Breast epithelium (tissue), 4 donors: Measurements from ENCODE around the gene BTBD7. TPM values are rescaled to one million over a fixed set of nuclear protein-coding genes. Genes with fewer than 3 reads are reported as not detected.

Experiments used
- DNase-seq, 2 donors: peaks; one replicate each; pipeline ENCODE4 v3.0.0-alpha.2; 2019; ENCODE audit warnings: low spot score in 2 of 2
- H3K27ac ChIP-seq, 2 donors: fragments of 200-600 bp; sonication (generic) in 1 of 2; one replicate each; pipeline ENCODE4 v1.5.1; 2016 to 2019; ENCODE audit warnings: mild to moderate bottlenecking in 1 of 2
- H3K27me3 ChIP-seq, 2 donors: fragments of 200-600 bp; sonication (generic) in 1 of 2; one replicate each; pipeline versions ENCODE4 v1.5.1 to v1.6.0; 2017 to 2019; ENCODE audit warnings: control low read depth in 1 of 2, mild to moderate bottlenecking in 1 of 2
- H3K36me3 ChIP-seq: fragments of 200-600 bp; one replicate; pipeline ENCODE4 v1.5.1; 2019
- H3K4me1 ChIP-seq, 2 donors: fragments of 200-600 bp; sonication (generic); one replicate each; pipeline ENCODE4 v1.5.1; 2016 to 2019; ENCODE audit warnings: control low read depth in 1 of 2
- H3K4me3 ChIP-seq, 3 donors: fragments of 200-600 bp; sonication (generic); 1 replicate in 2 of 3; 2 replicates in 1 of 3; pipeline ENCODE4 v1.5.1; 2016 to 2019; ENCODE audit warnings: mild to moderate bottlenecking in 3 of 3, moderate library complexity in 2 of 3
- H3K9me3 ChIP-seq, 2 donors: fragments of 200-600 bp; sonication (generic) in 1 of 2; one replicate each; pipeline ENCODE4 v1.5.1; 2016 to 2019; ENCODE audit warnings: control low read depth in 1 of 2
- CTCF ChIP-seq, 3 donors: fragments of 450-650 bp; IDR thresholded peaks; one replicate each; pipeline ENCODE4 v1.5.1; 2016 to 2017; ENCODE audit warnings: antibody characterized with exemption in 3 of 3, mild to moderate bottlenecking in 3 of 3, moderate library complexity in 3 of 3
- POLR2A ChIP-seq: fragments of 450-650 bp; IDR thresholded peaks from one replicate; pipeline ENCODE4 v1.6.1; 2016; ENCODE audit warnings: antibody characterized with exemption, mild to moderate bottlenecking, moderate library complexity
- POLR2AphosphoS5 ChIP-seq, 3 donors: sonication (generic); formaldehyde crosslinking; IDR thresholded peaks; one replicate each; pipeline ENCODE4 v1.6.1; 2017; ENCODE audit warnings: antibody characterized with exemption in 3 of 3
- intact Hi-C: fragments of 100-400 bp; cut with DNase I; formaldehyde crosslinking; loops from one replicate; pipeline ENCODE4 v1.15.1; 2023; ENCODE audit warnings: low total_unique reads
- total RNA-seq, 3 donors: library from RNA; depleted of rRNA; stranded (reverse); fragments of >200 nt; gene quantifications; one replicate each; pipeline ENCODE4 v1.1.0, GENCODE V29; 2016

The BTBD7 gene
- total RNA-seq, 3 donors from 2014 or later = 19.7 to 32.8 (median 26.5) TPM

DNA sequence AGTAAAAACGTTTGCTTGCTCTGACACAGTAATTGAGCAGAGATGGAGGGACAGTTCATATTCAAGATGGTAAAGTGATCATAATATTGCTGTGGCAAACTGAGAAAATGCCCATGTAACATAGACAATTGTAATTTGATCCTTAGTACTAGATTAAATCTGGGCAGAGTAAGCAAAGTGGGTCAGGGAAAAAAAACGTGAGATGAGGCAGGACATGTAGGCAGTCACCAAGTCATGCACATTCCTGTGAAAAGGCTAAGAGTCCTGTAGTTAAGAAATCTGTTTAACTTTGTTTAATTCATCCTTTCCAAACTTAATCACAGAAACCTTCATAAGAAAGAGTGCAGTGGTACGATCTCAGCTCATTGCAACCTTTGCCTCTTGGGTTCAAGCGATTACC is 16.1 kb downstream of the BTBD7 start:
- TF ChIP-seq CTCF (IDR thresholded peaks at IDR 0.05) (no peak), POLR2A (no peak), POLR2AphosphoS5 (IDR thresholded peaks at IDR 0.05) (no peak)
- Histone ChIP-seq H3K27me3 (no peaks in the 10 kb centered on the region), H3K9me3 (no peaks in the 10 kb centered on the region), H3K4me3 (no peak overlapping the region), H3K27ac (no peak overlapping the region), H3K36me3 (no peaks in the 10 kb centered on the region), H3K4me1 (peaks cover 0 to 4% of the 10 kb centered on the region in 2 donors)
- DNase-seq = no peak
- intact Hi-C loops = no loop called here

DNA sequence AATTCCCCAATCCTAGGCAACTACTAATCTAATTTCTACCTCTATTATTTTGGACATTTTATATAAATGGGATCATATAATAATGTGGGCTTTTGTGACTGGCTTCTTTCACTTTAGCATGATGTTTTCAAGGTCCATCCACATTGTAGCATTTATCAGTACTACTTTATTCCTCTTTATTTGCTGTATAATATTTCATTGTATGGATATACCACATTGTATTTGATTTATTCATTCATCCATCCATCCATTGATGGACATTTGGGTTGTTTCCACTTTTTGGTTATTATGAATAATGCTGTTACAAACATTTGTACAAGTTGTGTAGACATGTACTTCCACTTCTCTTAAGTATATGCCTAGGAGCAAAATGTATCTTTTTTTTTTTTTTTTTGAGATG is 17.3 kb downstream of the BTBD7 start:
- Histone ChIP-seq H3K36me3 (no peaks in the 10 kb centered on the region), H3K4me3 (no peak overlapping the region), H3K9me3 (no peaks in the 10 kb centered on the region), H3K27me3 (no peaks in the 10 kb centered on the region), H3K27ac (no peak overlapping the region), H3K4me1 (peaks cover 0 to 4% of the 10 kb centered on the region in 2 donors)
- TF ChIP-seq CTCF (IDR thresholded peaks at IDR 0.05) (no peak), POLR2AphosphoS5 (IDR thresholded peaks at IDR 0.05) (no peak), POLR2A (no peak)
- no peak for DNase-seq
- intact Hi-C loops = no loop called here

GRCh38 chr14:93311082-93311481 is 21.8 kb downstream of the BTBD7 start:
- intact Hi-C loops = no loop called here
- Histone ChIP-seq H3K9me3 (no peaks in the 10 kb centered on the region), H3K36me3 (no peaks in the 10 kb centered on the region), H3K4me3 (no peak overlapping the region), H3K4me1 (peaks cover 0 to 4% of the 10 kb centered on the region in 2 donors), H3K27me3 (no peaks in the 10 kb centered on the region), H3K27ac (no peak overlapping the region)
- DNase-seq = no peak
- TF ChIP-seq CTCF (IDR thresholded peaks at IDR 0.05) = no peak
- no peak for TF ChIP-seq POLR2A
- TF ChIP-seq POLR2AphosphoS5 (IDR thresholded peaks at IDR 0.05) = no peak

- intact Hi-C loops = loop anchor here (5.0 kb wide), 1 partner anchor 87 kb away; no protein-coding TSS in a partner anchor
- Histone ChIP-seq H3K4me1 (peaks cover 0 to 4% of the 10 kb centered on the region in 2 donors), H3K27ac (no peak overlapping the region), H3K9me3 (no peaks in the 10 kb centered on the region), H3K36me3 (no peaks in the 10 kb centered on the region), H3K27me3 (no peaks in the 10 kb centered on the region), H3K4me3 (no peak overlapping the region)
- DNase-seq = no peak
- TF ChIP-seq CTCF (IDR thresholded peaks at IDR 0.05) (no peak), POLR2A (no peak), POLR2AphosphoS5 (IDR thresholded peaks at IDR 0.05) (no peak)
These were observed 23.3 kb downstream of the BTBD7 start for GRCh38 chr14:93309427-93309966.

- Histone ChIP-seq H3K36me3 (no peaks in the 10 kb centered on the region), H3K9me3 (no peaks in the 10 kb centered on the region), H3K4me3 (no peak overlapping the region), H3K27me3 (no peaks in the 10 kb centered on the region), H3K4me1 (peaks cover 0 to 4% of the 10 kb centered on the region in 2 donors), H3K27ac (no peak overlapping the region)
- TF ChIP-seq CTCF (IDR thresholded peaks at IDR 0.05) (no peak), POLR2AphosphoS5 (IDR thresholded peaks at IDR 0.05) (no peak), POLR2A (no peak)
- intact Hi-C loops = loop anchor here (5.0 kb wide), 1 partner anchor 87 kb away; no protein-coding TSS in a partner anchor
- DNase-seq = no peak
These were observed 24.0 kb downstream of the BTBD7 start for GRCh38 chr14:93308686-93309345.
